ENCODE results near the gene KCTD5.

KCTD5 gene

DNA sequence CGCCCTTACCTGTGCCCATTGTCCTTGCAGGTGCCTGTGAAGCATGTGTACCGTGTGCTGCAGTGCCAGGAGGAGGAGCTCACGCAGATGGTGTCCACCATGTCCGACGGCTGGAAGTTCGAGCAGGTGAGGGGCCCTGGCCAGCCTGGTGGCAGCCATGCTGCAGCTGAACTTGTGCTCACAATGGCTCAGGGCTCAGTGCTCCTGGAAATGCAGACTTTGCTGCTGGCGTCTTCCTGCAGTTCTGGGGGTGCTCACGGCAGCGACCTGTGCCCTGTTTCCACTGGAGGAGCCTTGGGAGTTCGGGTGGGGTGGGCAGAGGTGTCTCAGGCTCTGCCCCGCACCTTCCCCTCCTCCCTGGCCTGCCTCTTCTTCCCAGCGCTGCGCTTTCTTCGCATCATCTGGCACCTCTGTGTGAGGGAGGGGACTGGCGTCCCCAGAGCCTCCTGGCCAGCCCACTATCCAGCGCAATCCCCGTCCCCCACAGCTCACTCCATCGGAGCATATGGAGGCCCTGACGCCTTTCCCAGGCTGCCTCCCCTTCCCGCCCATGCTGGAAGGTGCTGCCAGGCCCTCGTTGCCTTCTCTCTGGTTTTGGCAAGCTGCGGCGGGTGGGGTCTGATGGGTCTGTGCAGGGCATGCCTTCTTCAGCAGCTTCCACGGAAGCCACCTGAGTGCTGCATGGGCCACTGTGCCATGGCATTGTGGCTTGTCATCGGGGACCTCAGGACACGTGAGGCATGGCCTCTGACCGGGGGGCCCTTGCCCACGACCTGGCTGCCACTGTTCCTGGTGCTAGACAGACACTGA, 17.7 kb downstream of the KCTD5 start:
- Histone ChIP-seq H3K4me1 (ENCODE audit: insufficient read depth, low read length) (no peaks in the 10 kb centered on the region), H3K9ac (ENCODE audit: low read depth, low read length) (no peak overlapping the region), H3K36me3 (ENCODE audit: insufficient read depth, low read length) (peaks cover 49% of the 10 kb centered on the region), H3K4me3 (ENCODE audit: low read length) (no peak overlapping the region), H3K9me3 (ENCODE audit: insufficient read depth, low read depth, low read length) (no peaks in the 10 kb centered on the region), H3K27ac (ENCODE audit: low read depth, low read length) (no peak overlapping the region), H3K27me3 (ENCODE audit: insufficient read depth, low read length) (no peaks in the 10 kb centered on the region)
- 95% methylated on average over 27 of the region's 28 CpGs for WGBS

DNA sequence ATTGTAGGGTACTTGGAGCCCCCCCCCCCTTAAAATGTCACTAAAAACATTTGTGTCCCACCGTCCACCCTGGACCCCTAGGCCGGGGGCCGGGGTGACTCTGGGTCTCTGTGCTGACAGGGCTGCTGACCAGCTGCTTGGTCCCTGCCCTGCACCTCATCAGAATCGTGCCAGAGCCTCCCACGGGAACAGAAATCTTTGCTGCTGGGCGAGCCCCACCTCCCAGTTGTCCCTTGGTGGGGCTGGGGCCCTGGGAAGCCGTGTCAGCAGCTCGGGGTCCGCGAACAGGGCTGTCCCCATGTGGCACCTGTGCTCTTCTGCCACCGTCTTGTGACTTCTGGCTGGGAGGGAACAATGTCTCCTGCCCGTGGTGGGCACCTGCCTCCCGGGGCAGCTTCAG, 18.5 kb downstream of the KCTD5 start:
- WGBS: 94% methylated on average over 13 of the region's 13 CpGs
- Histone ChIP-seq H3K9ac (ENCODE audit: low read depth, low read length) (no peak overlapping the region), H3K36me3 (ENCODE audit: insufficient read depth, low read length) (peaks cover 53% of the 10 kb centered on the region), H3K9me3 (ENCODE audit: insufficient read depth, low read depth, low read length) (no peaks in the 10 kb centered on the region), H3K4me1 (ENCODE audit: insufficient read depth, low read length) (no peaks in the 10 kb centered on the region), H3K27ac (ENCODE audit: low read depth, low read length) (no peak overlapping the region), H3K4me3 (ENCODE audit: low read length) (no peak overlapping the region), H3K27me3 (ENCODE audit: insufficient read depth, low read length) (no peaks in the 10 kb centered on the region)

DNA sequence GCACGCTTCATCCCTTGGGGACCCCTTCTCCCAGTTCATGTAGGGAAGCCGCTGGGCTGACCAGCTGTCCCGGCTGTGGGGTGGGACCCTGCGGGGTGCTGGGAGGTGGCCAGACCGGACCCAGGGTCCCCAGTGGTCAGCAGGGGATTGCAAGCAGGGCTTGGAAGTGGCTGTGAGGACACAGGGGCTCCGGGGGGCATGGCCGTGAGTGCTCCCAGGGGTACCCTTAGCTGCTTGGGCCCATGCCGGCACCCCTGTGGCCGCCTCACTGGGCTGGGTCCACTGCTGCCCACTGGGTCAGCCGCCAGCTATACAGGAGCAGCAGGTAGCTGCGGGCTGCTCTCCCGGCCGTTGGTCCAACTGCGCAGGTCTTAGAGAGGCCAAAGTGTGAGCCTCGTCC, 18.9 kb downstream of the KCTD5 start:
- H3K9me3 ChIP-seq (ENCODE audit: insufficient read depth, low read depth, low read length): no peaks in the 10 kb centered on the region
- H3K36me3 ChIP-seq (ENCODE audit: insufficient read depth, low read length): peaks cover 53% of the 10 kb centered on the region
- no peak overlapping the region for H3K27ac ChIP-seq (ENCODE audit: low read depth, low read length)
- no peaks in the 10 kb centered on the region for H3K4me1 ChIP-seq (ENCODE audit: insufficient read depth, low read length)
- no peaks in the 10 kb centered on the region for H3K27me3 ChIP-seq (ENCODE audit: insufficient read depth, low read length)
- no peak overlapping the region for H3K4me3 ChIP-seq (ENCODE audit: low read length)
- no peak overlapping the region for H3K9ac ChIP-seq (ENCODE audit: low read depth, low read length)
- WGBS: 95% methylated on average over 15 of the region's 15 CpGs

DNA sequence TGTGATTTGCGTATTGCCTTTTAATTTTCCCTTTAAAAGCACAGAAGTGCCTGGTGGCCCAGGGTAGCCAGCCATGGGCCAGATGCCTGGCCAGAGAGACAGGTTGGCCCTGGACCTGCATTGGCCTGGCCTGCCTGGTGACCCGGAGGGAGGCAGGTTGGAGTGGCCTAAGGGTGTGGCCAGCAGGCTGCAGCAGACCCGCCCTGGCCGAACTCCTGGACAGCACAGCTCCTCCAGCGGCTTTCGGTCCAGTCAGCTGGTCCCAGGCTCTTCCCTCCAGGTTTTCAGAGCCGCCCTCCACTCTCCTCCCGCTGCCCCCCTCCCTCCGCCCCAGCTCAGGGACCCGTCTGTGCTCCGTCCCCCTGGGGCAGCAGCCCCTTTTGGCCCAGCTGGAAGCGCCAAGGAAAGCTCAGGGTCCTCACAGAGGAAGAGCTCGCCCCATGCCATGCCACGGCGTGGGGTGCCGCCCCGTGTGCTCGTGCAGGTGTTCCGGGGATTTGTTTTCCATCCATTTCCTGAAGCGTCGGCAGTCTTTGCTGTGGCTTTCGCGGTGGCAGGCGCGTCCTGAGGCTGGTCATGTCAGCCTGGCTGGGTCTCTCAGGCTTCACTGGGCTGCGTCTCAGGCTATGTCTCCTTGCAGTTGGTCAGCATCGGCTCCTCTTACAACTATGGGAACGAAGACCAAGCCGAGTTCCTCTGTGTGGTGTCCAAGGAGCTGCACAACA, 19.6 kb downstream of the KCTD5 start:
- peaks cover 51% of the 10 kb centered on the region for H3K36me3 ChIP-seq (ENCODE audit: insufficient read depth, low read length)
- no peaks in the 10 kb centered on the region for H3K4me1 ChIP-seq (ENCODE audit: insufficient read depth, low read length)
- no peak overlapping the region for H3K27ac ChIP-seq (ENCODE audit: low read depth, low read length)
- 97% methylated on average over 29 of the region's 29 CpGs for WGBS
- H3K4me3 ChIP-seq (ENCODE audit: low read length): no peak overlapping the region
- H3K9me3 ChIP-seq (ENCODE audit: insufficient read depth, low read depth, low read length): no peaks in the 10 kb centered on the region
- H3K9ac ChIP-seq (ENCODE audit: low read depth, low read length): no peak overlapping the region
- H3K27me3 ChIP-seq (ENCODE audit: insufficient read depth, low read length): no peaks in the 10 kb centered on the region

DNA sequence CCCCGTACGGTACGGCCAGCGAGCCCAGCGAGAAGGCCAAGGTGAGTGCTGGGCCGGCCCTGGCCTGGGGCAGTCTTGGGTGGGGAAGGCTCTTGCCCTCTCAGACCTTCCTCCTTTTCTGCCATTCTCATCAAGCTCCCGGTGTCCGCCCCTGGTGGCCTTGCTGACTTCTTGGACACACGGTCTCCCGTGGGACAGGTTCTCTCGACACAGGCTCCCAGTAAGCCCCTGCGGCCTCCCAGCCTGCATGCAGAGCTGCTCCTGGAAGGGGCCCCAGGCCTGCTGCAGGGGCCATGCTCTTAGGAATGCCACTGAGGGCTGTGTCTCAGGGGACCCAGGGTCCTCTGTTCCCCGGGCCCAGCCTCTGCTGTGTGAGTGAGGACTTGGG, 20.1 kb downstream of the KCTD5 start:
- no peak overlapping the region for H3K9ac ChIP-seq (ENCODE audit: low read depth, low read length)
- H3K9me3 ChIP-seq (ENCODE audit: insufficient read depth, low read depth, low read length): no peaks in the 10 kb centered on the region
- no peaks in the 10 kb centered on the region for H3K4me1 ChIP-seq (ENCODE audit: insufficient read depth, low read length)
- H3K36me3 ChIP-seq (ENCODE audit: insufficient read depth, low read length): peaks cover 52% of the 10 kb centered on the region
- H3K4me3 ChIP-seq (ENCODE audit: low read length): no peak overlapping the region
- no peaks in the 10 kb centered on the region for H3K27me3 ChIP-seq (ENCODE audit: insufficient read depth, low read length)
- WGBS: 96% methylated on average over 13 of the region's 13 CpGs
- H3K27ac ChIP-seq (ENCODE audit: low read depth, low read length): no peak overlapping the region

DNA sequence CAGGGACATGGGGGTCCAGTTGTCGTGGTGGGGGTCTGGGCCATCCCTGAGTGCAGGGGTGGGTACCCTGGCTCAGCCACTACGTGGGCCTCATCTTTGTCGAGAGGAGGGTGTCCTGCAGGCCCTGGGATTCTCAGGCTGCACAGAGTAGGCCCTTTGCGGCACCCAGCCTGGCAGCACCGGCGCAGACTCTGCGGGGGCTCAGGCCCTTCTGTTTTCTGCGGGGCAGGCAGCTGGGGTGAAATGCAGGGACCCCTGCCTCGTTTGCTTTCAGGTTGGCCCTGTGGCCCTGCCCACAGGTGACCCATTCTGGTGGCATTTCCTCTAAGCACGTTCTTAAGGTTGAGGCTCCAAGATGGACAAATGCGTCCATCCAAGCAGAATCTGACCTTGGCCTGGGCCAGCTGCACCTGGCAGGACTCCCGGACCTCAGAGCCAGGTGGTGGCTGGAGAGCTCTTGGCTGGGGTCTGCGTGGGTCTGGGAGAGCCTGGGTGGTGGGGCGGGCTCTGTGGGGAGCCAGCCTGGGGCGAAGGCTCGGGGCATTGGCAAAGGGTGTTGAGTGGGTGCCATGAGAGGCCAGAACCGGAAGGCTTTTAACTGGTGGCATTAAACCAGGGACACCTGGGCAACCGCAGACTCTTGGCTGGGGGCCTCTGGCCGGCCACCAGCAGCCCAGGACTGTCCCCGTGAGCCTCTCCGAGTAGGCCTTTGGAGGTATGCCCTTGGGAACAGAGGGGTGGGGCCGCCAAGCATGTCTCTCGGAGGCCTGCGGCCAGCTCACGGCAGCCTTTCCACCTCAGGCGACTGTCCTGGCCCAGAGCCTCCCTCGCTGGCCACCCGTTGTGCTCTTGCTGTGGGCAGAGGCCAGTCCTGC, 20.8 kb downstream of the KCTD5 start:
- WGBS: 94% methylated on average over 28 of the region's 28 CpGs
- no peak overlapping the region for H3K9ac ChIP-seq (ENCODE audit: low read depth, low read length)
- H3K4me3 ChIP-seq (ENCODE audit: low read length): no peak overlapping the region

DNA sequence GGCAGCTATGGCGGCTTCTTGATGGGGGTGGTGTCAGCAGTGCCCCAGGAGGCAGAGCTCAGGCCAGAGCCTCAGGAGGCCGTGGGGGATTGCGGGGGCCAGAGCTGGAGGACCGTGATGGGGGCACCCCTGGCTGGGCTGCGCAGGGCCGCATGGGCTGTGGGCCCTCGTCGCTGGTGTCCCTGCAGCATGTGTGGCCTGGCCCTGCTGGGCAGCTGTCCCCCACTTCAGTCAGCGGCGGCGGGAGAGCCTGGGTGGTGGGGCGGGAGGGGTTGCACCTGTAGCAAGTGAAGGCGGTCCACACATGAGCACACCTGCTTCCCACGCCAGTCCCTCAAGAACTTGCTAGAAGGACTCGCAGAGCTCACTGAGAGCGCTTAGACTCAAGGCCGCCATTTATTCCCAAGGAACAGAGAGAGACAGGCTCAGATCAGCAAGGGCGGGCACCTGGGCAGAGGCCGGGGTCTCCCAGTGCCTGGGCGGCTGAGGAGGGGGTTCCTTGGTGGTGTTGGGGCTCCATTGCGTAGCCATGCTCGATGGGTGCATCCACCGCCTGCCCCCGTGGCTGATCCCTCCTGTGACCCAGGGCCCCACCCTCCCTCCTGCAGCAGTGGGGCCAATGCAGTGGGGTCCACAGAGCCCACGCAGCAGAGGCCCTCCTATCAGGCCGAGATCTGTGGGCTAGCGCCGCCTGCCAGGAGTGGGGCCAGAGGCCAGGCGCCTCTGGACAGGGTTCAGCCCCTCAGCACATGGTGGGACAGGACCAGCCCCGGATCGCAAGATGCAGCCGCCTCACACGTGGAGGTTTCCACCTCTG, 22.1 kb downstream of the KCTD5 start:
- Histone ChIP-seq H3K27ac (ENCODE audit: low read depth, low read length) (no peak overlapping the region), H3K9ac (ENCODE audit: low read depth, low read length) (no peak overlapping the region), H3K4me1 (ENCODE audit: insufficient read depth, low read length) (no peaks in the 10 kb centered on the region), H3K4me3 (ENCODE audit: low read length) (no peak overlapping the region), H3K9me3 (ENCODE audit: insufficient read depth, low read depth, low read length) (no peaks in the 10 kb centered on the region), H3K27me3 (ENCODE audit: insufficient read depth, low read length) (no peaks in the 10 kb centered on the region), H3K36me3 (ENCODE audit: insufficient read depth, low read length) (peaks cover 49% of the 10 kb centered on the region)
- WGBS: 96% methylated on average over 33 of the region's 33 CpGs

More for the DNA sequence above, 20.8 kb downstream of the KCTD5 start:
- Histone ChIP-seq H3K36me3 (ENCODE audit: insufficient read depth, low read length) (peaks cover 52% of the 10 kb centered on the region), H3K27ac (ENCODE audit: low read depth, low read length) (no peak overlapping the region), H3K9me3 (ENCODE audit: insufficient read depth, low read depth, low read length) (no peaks in the 10 kb centered on the region), H3K27me3 (ENCODE audit: insufficient read depth, low read length) (no peaks in the 10 kb centered on the region), H3K4me1 (ENCODE audit: insufficient read depth, low read length) (no peaks in the 10 kb centered on the region)

DNA sequence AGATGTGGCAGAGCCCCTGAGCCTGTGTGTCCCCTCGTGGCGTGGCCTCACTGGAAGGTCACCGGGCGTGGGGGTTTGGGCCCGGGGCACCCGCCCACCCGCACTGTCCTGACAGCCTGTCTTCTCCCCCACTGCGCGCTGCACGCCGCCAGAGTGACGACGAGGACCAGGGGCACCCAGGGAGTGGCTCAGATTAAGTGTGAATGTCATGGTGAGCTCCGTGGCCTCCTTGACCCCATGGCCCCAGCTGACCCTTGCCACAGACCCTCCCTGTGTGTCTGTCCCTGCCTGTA, 22.6 kb downstream of the KCTD5 start:
- Histone ChIP-seq H3K4me3 (ENCODE audit: low read length) (no peak overlapping the region), H3K27me3 (ENCODE audit: insufficient read depth, low read length) (no peaks in the 10 kb centered on the region), H3K36me3 (ENCODE audit: insufficient read depth, low read length) (peaks cover 43% of the 10 kb centered on the region), H3K9ac (ENCODE audit: low read depth, low read length) (no peak overlapping the region), H3K4me1 (ENCODE audit: insufficient read depth, low read length) (no peaks in the 10 kb centered on the region), H3K27ac (ENCODE audit: low read depth, low read length) (no peak overlapping the region), H3K9me3 (ENCODE audit: insufficient read depth, low read depth, low read length) (no peaks in the 10 kb centered on the region)
- over 99% methylated on average over 14 of the region's 14 CpGs for WGBS

DNA sequence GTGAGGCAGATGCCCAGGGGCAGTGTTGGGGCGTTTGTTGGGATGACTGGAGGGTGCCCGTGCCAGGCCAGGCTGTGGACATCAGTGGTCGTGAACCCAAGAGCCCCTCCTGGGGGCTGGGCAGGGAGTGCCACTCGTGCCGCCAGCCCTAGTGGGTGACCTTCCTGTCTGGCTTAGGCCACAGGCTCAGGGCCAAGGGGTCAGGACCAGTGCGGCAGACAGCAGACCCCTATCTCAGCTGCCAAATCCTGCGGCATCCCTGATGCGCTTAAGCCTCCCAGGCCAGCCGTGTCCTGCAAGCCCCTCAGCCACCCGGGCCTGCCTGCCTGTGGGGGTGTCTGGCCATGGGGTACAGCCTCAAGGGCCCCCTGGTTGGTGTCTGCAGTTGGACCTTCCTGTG, 23.0 kb downstream of the KCTD5 start:
- WGBS: 95% methylated on average over 10 of the region's 10 CpGs
- H3K9ac ChIP-seq (ENCODE audit: low read depth, low read length): no peak overlapping the region
- no peaks in the 10 kb centered on the region for H3K27me3 ChIP-seq (ENCODE audit: insufficient read depth, low read length)
- no peaks in the 10 kb centered on the region for H3K4me1 ChIP-seq (ENCODE audit: insufficient read depth, low read length)
- H3K27ac ChIP-seq (ENCODE audit: low read depth, low read length): no peak overlapping the region
- peaks cover 39% of the 10 kb centered on the region for H3K36me3 ChIP-seq (ENCODE audit: insufficient read depth, low read length)
- no peak overlapping the region for H3K4me3 ChIP-seq (ENCODE audit: low read length)
- no peaks in the 10 kb centered on the region for H3K9me3 ChIP-seq (ENCODE audit: insufficient read depth, low read depth, low read length)

DNA sequence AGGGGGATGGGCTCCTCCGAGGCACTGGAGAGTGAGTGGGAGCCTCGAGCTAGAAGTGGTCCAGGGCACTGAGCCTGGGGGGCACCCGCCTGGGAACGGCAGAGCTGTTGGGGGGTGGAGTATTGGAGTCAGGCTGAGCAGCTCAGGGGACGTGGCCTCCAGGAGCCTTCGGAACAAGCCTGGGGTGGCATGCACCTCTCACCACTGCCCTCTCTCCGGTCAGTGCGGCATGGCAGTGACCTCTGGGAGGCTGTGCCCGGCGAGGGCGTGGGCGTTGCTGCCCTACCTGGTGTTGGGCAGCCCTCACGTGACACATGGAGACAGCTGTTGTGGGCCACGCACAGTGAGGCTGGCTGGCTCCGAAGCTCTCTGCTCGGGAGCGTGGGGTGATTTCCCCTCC, 23.8 kb downstream of the KCTD5 start:
- Histone ChIP-seq H3K9ac (ENCODE audit: low read depth, low read length) (no peak overlapping the region), H3K27ac (ENCODE audit: low read depth, low read length) (no peak overlapping the region), H3K4me1 (ENCODE audit: insufficient read depth, low read length) (no peaks in the 10 kb centered on the region), H3K9me3 (ENCODE audit: insufficient read depth, low read depth, low read length) (no peaks in the 10 kb centered on the region), H3K4me3 (ENCODE audit: low read length) (no peak overlapping the region), H3K27me3 (ENCODE audit: insufficient read depth, low read length) (no peaks in the 10 kb centered on the region), H3K36me3 (ENCODE audit: insufficient read depth, low read length) (peaks cover 36% of the 10 kb centered on the region)
- WGBS: 95% methylated on average over 17 of the region's 17 CpGs
